Liver (tissue), 9 donors: Measurements from ENCODE around the gene PRC1. TPM values are rescaled to one million over a fixed set of nuclear protein-coding genes. Genes with fewer than 3 reads are reported as not detected.

Experiments
- DNase-seq: peaks from one replicate; pipeline ENCODE4 v3.0.0-alpha.2; 2017; ENCODE audit warnings: low spot score
- H3K27ac ChIP-seq, 2 donors: one replicate each; pipeline ENCODE4 v1.7.0; 2013; ENCODE audit warnings: inconsistent platforms in 2 of 2, low read length in 2 of 2, control low read depth in 1 of 2, low read depth in 1 of 2, mild to moderate bottlenecking in 1 of 2
- H3K27me3 ChIP-seq, 4 donors: one replicate each; pipeline versions ENCODE4 v1.6.1 to v1.7.0; 2013; ENCODE audit warnings: low read length in 3 of 4, inconsistent platforms in 1 of 4, mild to moderate bottlenecking in 1 of 4, moderate library complexity in 1 of 4; ENCODE audit not compliant: control insufficient read depth in 4 of 4, insufficient read depth in 4 of 4
- H3K36me3 ChIP-seq, 4 donors: one replicate each; pipeline versions ENCODE4 v1.6.1 to v1.7.0; 2013; ENCODE audit warnings: low read length in 3 of 4, mild to moderate bottlenecking in 3 of 4, low read depth in 1 of 4, moderate library complexity in 1 of 4; ENCODE audit not compliant: control insufficient read depth in 4 of 4, insufficient read depth in 3 of 4
- H3K4me1 ChIP-seq, 4 donors: one replicate each; pipeline versions ENCODE4 v1.6.1 to v1.7.0; 2013; ENCODE audit warnings: low read length in 3 of 4, mild to moderate bottlenecking in 3 of 4, moderate library complexity in 1 of 4; ENCODE audit not compliant: control insufficient read depth in 4 of 4, insufficient read depth in 4 of 4
- H3K4me3 ChIP-seq, 3 donors: one replicate each; pipeline versions ENCODE4 v1.6.1 to v1.7.0; 2013; ENCODE audit warnings: low read length in 3 of 3, control low read depth in 1 of 3, low read depth in 1 of 3, mild to moderate bottlenecking in 1 of 3
- H3K9ac ChIP-seq, 2 donors: one replicate each; pipeline ENCODE4 v1.7.0; 2013; ENCODE audit warnings: low read length in 2 of 2, mild to moderate bottlenecking in 2 of 2, moderate library complexity in 2 of 2, control low read depth in 1 of 2, low read depth in 1 of 2
- H3K9me3 ChIP-seq, 4 donors: one replicate each; pipeline versions ENCODE4 v1.6.1 to v1.7.0; 2013; ENCODE audit warnings: low read length in 3 of 4; ENCODE audit not compliant: control insufficient read depth in 4 of 4
- ATF3 ChIP-seq: IDR thresholded peaks from 2 replicates; pipeline ENCODE4 v1.6.1; 2016; ENCODE audit warnings: antibody characterized with exemption
- CTCF ChIP-seq: fragments of 150-350 bp; IDR thresholded peaks from 2 replicates; pipeline ENCODE4 v1.5.1; 2017; ENCODE audit warnings: improper control_type of control experiment, low read depth, low read length; ENCODE audit not compliant: missing input control
- EGR1 ChIP-seq, 2 donors: IDR thresholded peaks; 2 replicates each; pipeline ENCODE4 v1.6.1; 2016 to 2018; ENCODE audit warnings: antibody characterized with exemption in 2 of 2, low read depth in 2 of 2
- FOXA1 ChIP-seq: IDR thresholded peaks from 2 replicates; pipeline ENCODE4 v1.6.1; 2016; ENCODE audit warnings: antibody characterized with exemption
- FOXA2 ChIP-seq: IDR thresholded peaks from 2 replicates; pipeline ENCODE4 v1.6.1; 2016; ENCODE audit warnings: antibody characterized with exemption
- GABPA ChIP-seq, 2 donors: IDR thresholded peaks in 1 of 2; conservative IDR thresholded peaks in 1 of 2; 2 replicates each; pipeline ENCODE4 v1.6.1; 2016; ENCODE audit warnings: antibody characterized with exemption in 2 of 2, mild to moderate bottlenecking in 1 of 2, moderate library complexity in 1 of 2
- HNF4A ChIP-seq, 2 donors: conservative IDR thresholded peaks; 2 replicates each; pipeline ENCODE4 v1.6.1; 2016; ENCODE audit warnings: antibody characterized with exemption in 2 of 2, mild to moderate bottlenecking in 2 of 2
- HNF4G ChIP-seq: IDR thresholded peaks from 2 replicates; pipeline ENCODE4 v1.6.1; 2016; ENCODE audit warnings: antibody characterized with exemption
- JUND ChIP-seq, 2 donors: IDR thresholded peaks; 2 replicates each; pipeline ENCODE4 v1.6.1; 2016; ENCODE audit warnings: antibody characterized with exemption in 2 of 2
- MAX ChIP-seq: IDR thresholded peaks from 2 replicates; pipeline ENCODE4 v1.6.1; 2016; ENCODE audit warnings: antibody characterized with exemption
- NR2F2 ChIP-seq: IDR thresholded peaks from 2 replicates; pipeline ENCODE4 v1.6.1; 2016; ENCODE audit warnings: antibody characterized with exemption
- RAD21 ChIP-seq, 2 donors: IDR thresholded peaks; 2 replicates each; pipeline ENCODE4 v1.6.1; 2016; ENCODE audit warnings: antibody characterized with exemption in 2 of 2, mild to moderate bottlenecking in 2 of 2
- REST ChIP-seq: IDR thresholded peaks from 2 replicates; pipeline ENCODE4 v1.6.1; 2016; ENCODE audit warnings: antibody characterized with exemption, mild to moderate bottlenecking
- RXRA ChIP-seq, 2 donors: IDR thresholded peaks; 2 replicates each; pipeline ENCODE4 v1.6.1; 2017 to 2018; ENCODE audit warnings: antibody characterized with exemption in 2 of 2, mild to moderate bottlenecking in 1 of 2
- SP1 ChIP-seq: IDR thresholded peaks from 2 replicates; pipeline ENCODE4 v1.6.1; 2018; ENCODE audit warnings: antibody characterized with exemption, mild to moderate bottlenecking
- TAF1 ChIP-seq: conservative IDR thresholded peaks from 2 replicates; pipeline ENCODE4 v1.6.1; 2016; ENCODE audit warnings: antibody characterized with exemption, mild to moderate bottlenecking
- YY1 ChIP-seq: IDR thresholded peaks from 2 replicates; pipeline ENCODE4 v1.6.1; 2016; ENCODE audit warnings: antibody characterized with exemption, mild to moderate bottlenecking
- ZBTB33 ChIP-seq: IDR thresholded peaks from 2 replicates; pipeline ENCODE4 v1.6.1; 2016; ENCODE audit warnings: antibody characterized with exemption
- WGBS: extraction: QIAGEN DNeasy Blood & Tissue Kit; methylation state at CpG from one replicate; pipeline ENCODE4 v1.1.7; 2013; 5-methylcytosine and 5-hydroxymethylcytosine counted together
- polyA plus RNA-seq, 2 donors: library from polyadenylated mRNA; stranded (reverse) in 1 of 2; unstranded in 1 of 2; fragments of 200-250 nt in 1 of 2; fragments of >200 nt in 1 of 2; fragmentation: Nextera tagmentation in 1 of 2; extraction: Ambion mirVana in 1 of 2; gene quantifications; one replicate each; pipeline versions ENCODE4 v1.2.1 to v1.2.3, GENCODE V29; 2013 to 2015
- total RNA-seq, 2 donors: library from RNA; depleted of rRNA; stranded (reverse); fragments of >200 nt; gene quantifications; one replicate each; pipeline ENCODE4 v1.2.3, GENCODE V29; 2014
- donor health status: healthy.
- donor health status: healthy.
- donor health status: healthy.
- donor health status: healthy.
- donor health status: healthy.

The PRC1 gene
- total and polyA plus RNA-seq, 4 donors: 2.1 to 128 (median 5.6) TPM

- H3K4me3 ChIP-seq: no peak overlapping the region
- no peaks in the 10 kb centered on the region for H3K9me3 ChIP-seq
- DNase-seq: no peak
- H3K27ac ChIP-seq: no peak overlapping the region
- H3K4me1 ChIP-seq: no peaks in the 10 kb centered on the region
- no peak overlapping the region for H3K9ac ChIP-seq
- peaks cover 0 to 8% (median 1%) of the 10 kb centered on the region in 4 donors for H3K36me3 ChIP-seq
- 96% methylated on average over 7 of the region's 7 CpGs for WGBS
- H3K27me3 ChIP-seq: no peaks in the 10 kb centered on the region
- TF ChIP-seq SP1: no peak
- TF ChIP-seq RXRA (IDR thresholded peaks at IDR 0.05): no peak
- no peak for TF ChIP-seq ZBTB33
- TF ChIP-seq CTCF: no peak
- no peak for TF ChIP-seq TAF1
- no peak for TF ChIP-seq GABPA (IDR thresholded peaks at IDR 0.05 in 1 of 2, conservative IDR thresholded peaks at IDR 0.05 in 1 of 2)
- TF ChIP-seq HNF4G: no peak
- TF ChIP-seq JUND (IDR thresholded peaks at IDR 0.05): no peak
- TF ChIP-seq RAD21 (IDR thresholded peaks at IDR 0.05): no peak
- no peak for TF ChIP-seq YY1
- TF ChIP-seq FOXA1: no peak
- TF ChIP-seq EGR1 (IDR thresholded peaks at IDR 0.05; ENCODE audit: low read depth in 2 of 2): no peak
- no peak for TF ChIP-seq HNF4A (conservative IDR thresholded peaks at IDR 0.05)
- TF ChIP-seq FOXA2: no peak
- TF ChIP-seq REST: no peak
- no peak for TF ChIP-seq NR2F2
- no peak for TF ChIP-seq MAX
These were observed 24.1 kb downstream of the PRC1 start for GRCh38 chr15:90970274-90970673.

- no peak for DNase-seq
- Histone ChIP-seq H3K36me3 (peaks cover 0 to 12% (median 1%) of the 10 kb centered on the region in 4 donors), H3K27ac (no peak overlapping the region), H3K27me3 (no peaks in the 10 kb centered on the region), H3K9me3 (no peaks in the 10 kb centered on the region), H3K4me1 (no peaks in the 10 kb centered on the region), H3K9ac (no peak overlapping the region), H3K4me3 (no peak overlapping the region)
- no peak for TF ChIP-seq NR2F2
- TF ChIP-seq CTCF: no peak
- no peak for TF ChIP-seq REST
- no peak for TF ChIP-seq ATF3
- no peak for TF ChIP-seq FOXA2
- no peak for TF ChIP-seq HNF4G
- no peak for TF ChIP-seq RXRA (IDR thresholded peaks at IDR 0.05)
- TF ChIP-seq RAD21 (IDR thresholded peaks at IDR 0.05): no peak
- TF ChIP-seq EGR1 (IDR thresholded peaks at IDR 0.05; ENCODE audit: low read depth in 2 of 2): no peak
- 100% methylated on average over 1 of the region's 1 CpG for WGBS
These were observed 25.9 kb downstream of the PRC1 start for GRCh38 chr15:90968434-90968833.
